Natural killer cell (primary cell): Measurements from ENCODE around the gene LHPP. TPM values are rescaled to one million over a fixed set of nuclear protein-coding genes. Genes with fewer than 3 reads are reported as not detected.

Experiments used
- ATAC-seq, 3 donors: fragments of 150-1000 bp in 2 of 3; fragments of 200-7000 bp in 1 of 3; cut with Tn5 transposase; 1 replicate in 1 of 3; 2 replicates in 2 of 3; pipeline ENCODE4 v1.10.0; 2021; ENCODE audit warnings: mild to moderate bottlenecking in 2 of 3, moderate library complexity in 2 of 3
- DNase-seq, 2 donors: peaks; one replicate each; pipeline versions ENCODE4 v3.0.0 to v3.0.0-alpha.2; 2013 to 2021; ENCODE audit warnings: mixed read lengths in 1 of 2
- H3K27ac ChIP-seq: one replicate; pipeline ENCODE4 v1.5.1; 2013; ENCODE audit warnings: mild to moderate bottlenecking, low read length
- H3K27me3 ChIP-seq: one replicate; pipeline ENCODE4 v1.6.1; 2013; ENCODE audit warnings: low read length; ENCODE audit not compliant: control insufficient read depth, insufficient read depth
- H3K36me3 ChIP-seq: one replicate; pipeline ENCODE4 v1.6.1; 2013; ENCODE audit warnings: low read length; ENCODE audit not compliant: control insufficient read depth, insufficient read depth
- H3K4me1 ChIP-seq: one replicate; pipeline ENCODE4 v1.6.1; 2013; ENCODE audit warnings: low read length; ENCODE audit not compliant: control insufficient read depth, insufficient read depth
- H3K4me3 ChIP-seq: one replicate; pipeline ENCODE4 v1.5.1; 2013; ENCODE audit warnings: low read length
- H3K9me3 ChIP-seq: one replicate; pipeline ENCODE4 v1.6.1; 2013; ENCODE audit warnings: low read length; ENCODE audit not compliant: control insufficient read depth, insufficient read depth
- H3K27ac Mint-ChIP-seq, 2 donors: one replicate each; pipeline ENCODE4 v1.8.0; 2022; ENCODE audit warnings: mild to moderate bottlenecking in 2 of 2, mixed read lengths in 2 of 2, moderate library complexity in 1 of 2
- H3K27me3 Mint-ChIP-seq, 2 donors: one replicate each; pipeline ENCODE4 v1.8.0; 2022; ENCODE audit warnings: low read depth in 2 of 2, mixed read lengths in 2 of 2
- H3K36me3 Mint-ChIP-seq: one replicate; pipeline ENCODE4 v1.8.0; 2022; ENCODE audit warnings: mixed read lengths
- H3K4me1 Mint-ChIP-seq, 2 donors: one replicate each; pipeline ENCODE4 v1.8.0; 2022; ENCODE audit warnings: mixed read lengths in 2 of 2
- H3K4me3 Mint-ChIP-seq: one replicate; pipeline ENCODE4 v1.8.0; 2022; ENCODE audit warnings: mild to moderate bottlenecking, moderate library complexity, mixed read lengths
- H3K9me3 Mint-ChIP-seq, 2 donors: one replicate each; pipeline ENCODE4 v1.8.0; 2022; ENCODE audit warnings: mixed read lengths in 2 of 2
- CTCF ChIP-seq: fragments of 200-600 bp; IDR thresholded peaks from one replicate; pipeline ENCODE4 v1.8.0; 2022; ENCODE audit warnings: antibody characterized with exemption
- WGBS: methylation state at CpG from one replicate; pipeline ENCODE4 v1.1.7; 2013; ENCODE audit warnings: missing lambda C conversion rate; ENCODE audit not compliant: insufficient coverage; 5-methylcytosine and 5-hydroxymethylcytosine counted together
- intact Hi-C: fragments of 100-400 bp; cut with micrococcal nuclease; formaldehyde crosslinking; loops from one replicate; pipeline ENCODE4 v1.14.2; 2022
- total RNA-seq, 4 donors: library from RNA; stranded (reverse); fragments of 120-200 nt in 1 of 4; gene quantifications; one replicate each; pipeline versions ENCODE4 v1.2.3 to v1.2.4, GENCODE V29; 2013 to 2022

The LHPP gene
- total RNA-seq, 3 donors from 2014 or later (not counting 1 experiment from before 2014, with no cell fraction given): 12.3 to 19.3 (median 14.8) TPM

- Mint-ChIP-seq H3K4me1 (peaks cover 0 to 8% of the 10 kb centered on the region in 2 donors), H3K27ac (no peak overlapping the region), H3K4me3 (no peak overlapping the region), H3K36me3 (no peaks in the 10 kb centered on the region), H3K27me3 (peaks cover 65 to 74% of the 10 kb centered on the region in 2 donors), H3K9me3 (no peaks in the 10 kb centered on the region)
- Histone ChIP-seq H3K9me3 (no peaks in the 10 kb centered on the region), H3K36me3 (no peaks in the 10 kb centered on the region), H3K27ac (no peak overlapping the region), H3K4me3 (no peak overlapping the region), H3K27me3 (peaks cover 32% of the 10 kb centered on the region), H3K4me1 (peaks cover 6% of the 10 kb centered on the region)
- intact Hi-C loops: no loop called here
- 28% methylated on average over 6 of the region's 6 CpGs for WGBS
- no peak for DNase-seq
- TF ChIP-seq CTCF: no peak
- ATAC-seq: no peak
Observed at GRCh38 chr10:124451276-124451675, 10.3 kb upstream of the LHPP start.

- Mint-ChIP-seq H3K36me3 (no peaks in the 10 kb centered on the region), H3K27me3 (peaks cover 52 to 70% of the 10 kb centered on the region in 2 donors), H3K27ac (no peak overlapping the region), H3K4me3 (no peak overlapping the region), H3K9me3 (no peaks in the 10 kb centered on the region), H3K4me1 (no peaks in the 10 kb centered on the region)
- peaks cover 21% of the 10 kb centered on the region for H3K27me3 ChIP-seq
- no peak for TF ChIP-seq CTCF
- H3K4me3 ChIP-seq: no peak overlapping the region
- no peaks in the 10 kb centered on the region for H3K9me3 ChIP-seq
- intact Hi-C loops: no loop called here
- 32% methylated on average over 8 of the region's 8 CpGs for WGBS
- DNase-seq (no peak), ATAC-seq (no peak)
- no peaks in the 10 kb centered on the region for H3K36me3 ChIP-seq
- H3K4me1 ChIP-seq: peaks cover 2% of the 10 kb centered on the region
- no peak overlapping the region for H3K27ac ChIP-seq
Observed at GRCh38 chr10:124453960-124454610, 7.5 kb upstream of the LHPP start.

- TF ChIP-seq CTCF: no peak
- H3K27ac ChIP-seq: no peak overlapping the region
- Mint-ChIP-seq H3K36me3 (no peaks in the 10 kb centered on the region), H3K27ac (no peak overlapping the region), H3K4me1 (no peaks in the 10 kb centered on the region), H3K4me3 (no peak overlapping the region), H3K9me3 (no peaks in the 10 kb centered on the region), H3K27me3 (peaks cover 45 to 64% of the 10 kb centered on the region in 2 donors)
- H3K27me3 ChIP-seq: peaks cover 15% of the 10 kb centered on the region
- DNase-seq (no peak), ATAC-seq (no peak)
- no peaks in the 10 kb centered on the region for H3K4me1 ChIP-seq
- intact Hi-C loops: no loop called here
- H3K4me3 ChIP-seq: no peak overlapping the region
- WGBS: 75% methylated on average over 7 of the region's 7 CpGs
- H3K9me3 ChIP-seq: no peaks in the 10 kb centered on the region
- no peaks in the 10 kb centered on the region for H3K36me3 ChIP-seq
Observed at GRCh38 chr10:124455441-124455840, 6.2 kb upstream of the LHPP start.

GRCh38 chr10:124458473-124458872, 3.1 kb upstream of the LHPP start:
- no peaks in the 10 kb centered on the region for H3K36me3 Mint-ChIP-seq
- no peak overlapping the region for H3K4me3 ChIP-seq
- H3K4me1 Mint-ChIP-seq: peaks cover 5% of the 10 kb centered on the region in 2 donors
- no peak overlapping the region for H3K27ac ChIP-seq
- no peaks in the 10 kb centered on the region for H3K9me3 ChIP-seq
- DNase-seq (no peak), ATAC-seq (no peak)
- H3K9me3 Mint-ChIP-seq: no peaks in the 10 kb centered on the region
- no peaks in the 10 kb centered on the region for H3K27me3 ChIP-seq
- peaks cover 31 to 41% of the 10 kb centered on the region in 2 donors for H3K27me3 Mint-ChIP-seq
- no peak for TF ChIP-seq CTCF
- no peaks in the 10 kb centered on the region for H3K36me3 ChIP-seq
- WGBS: 98% methylated on average over 4 of the region's 4 CpGs
- H3K4me1 ChIP-seq: peaks cover 11% of the 10 kb centered on the region
- H3K27ac Mint-ChIP-seq: no peak overlapping the region
- intact Hi-C loops: no loop called here
- no peak overlapping the region for H3K4me3 Mint-ChIP-seq
